HG03139 (cell line): ENCODE measurements around the gene CCDC92B.
"Not testable (repeated sequence)": the region's sequence is repeated elsewhere in the genome, so short reads cannot be mapped to it uniquely, and the experiment has no call there.

Experiments used
- ATAC-seq: cut with Tn5 transposase; IDR thresholded peaks from one replicate; pipeline ENCODE4 v1.9.1; 2021; ENCODE audit not compliant: unreplicated experiment

CCDC92B gene

DNA sequence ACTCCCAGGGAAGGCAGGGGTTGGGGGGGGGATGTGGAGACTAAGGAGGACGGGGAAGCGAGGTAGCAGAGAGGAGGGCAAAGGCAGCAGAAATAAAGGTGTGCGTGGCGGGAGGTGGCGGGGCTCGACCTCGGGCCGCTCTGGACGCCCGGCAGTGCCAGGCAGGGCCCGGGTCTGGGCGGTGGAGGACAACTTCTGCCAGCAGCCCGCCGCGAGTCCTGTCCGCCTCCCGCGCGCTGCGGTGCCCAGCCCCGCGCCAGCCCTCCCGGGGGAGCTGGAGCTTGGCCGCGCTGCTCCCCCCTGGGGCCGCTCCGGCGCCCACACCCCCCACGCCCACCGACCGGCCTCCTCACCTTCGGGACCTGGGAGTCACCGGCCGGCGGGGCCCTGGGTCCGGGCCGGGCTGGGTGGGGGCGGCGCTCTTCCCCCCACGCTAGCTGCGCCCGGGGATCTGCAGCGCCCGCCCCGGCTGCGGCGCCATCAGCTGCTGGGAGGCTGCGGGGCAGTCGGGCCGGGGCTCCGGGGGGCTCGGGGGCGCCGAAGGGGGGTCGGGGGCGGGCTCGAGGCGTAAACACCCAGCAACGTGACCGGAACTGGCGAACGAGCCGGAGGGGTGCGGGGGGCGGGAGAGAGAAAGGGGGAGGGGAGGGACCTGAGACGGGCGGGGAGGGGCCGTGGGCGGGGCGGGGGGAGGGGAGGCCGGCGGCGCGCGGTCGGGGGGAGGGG, at the start of gene CCDC92B:
TSS of gene CCDC92B (minus strand) at position 595 of the 726 bp plus-strand sequence. CDS start 14,507 bp downstream, outside the sequence.
- ATAC-seq = no peak

- no peak for ATAC-seq
Observed at GRCh38 chr17:2798678-2799077, 49.2 kb upstream of the CCDC92B start.

- ATAC-seq = no peak
Observed at GRCh38 chr17:2798188-2798587, 48.7 kb upstream of the CCDC92B start.

GRCh38 chr17:2797637-2798036, 48.2 kb upstream of the CCDC92B start:
- ATAC-seq = no peak

GRCh38 chr17:2797226-2797625, 47.8 kb upstream of the CCDC92B start:
- ATAC-seq = no peak

DNA sequence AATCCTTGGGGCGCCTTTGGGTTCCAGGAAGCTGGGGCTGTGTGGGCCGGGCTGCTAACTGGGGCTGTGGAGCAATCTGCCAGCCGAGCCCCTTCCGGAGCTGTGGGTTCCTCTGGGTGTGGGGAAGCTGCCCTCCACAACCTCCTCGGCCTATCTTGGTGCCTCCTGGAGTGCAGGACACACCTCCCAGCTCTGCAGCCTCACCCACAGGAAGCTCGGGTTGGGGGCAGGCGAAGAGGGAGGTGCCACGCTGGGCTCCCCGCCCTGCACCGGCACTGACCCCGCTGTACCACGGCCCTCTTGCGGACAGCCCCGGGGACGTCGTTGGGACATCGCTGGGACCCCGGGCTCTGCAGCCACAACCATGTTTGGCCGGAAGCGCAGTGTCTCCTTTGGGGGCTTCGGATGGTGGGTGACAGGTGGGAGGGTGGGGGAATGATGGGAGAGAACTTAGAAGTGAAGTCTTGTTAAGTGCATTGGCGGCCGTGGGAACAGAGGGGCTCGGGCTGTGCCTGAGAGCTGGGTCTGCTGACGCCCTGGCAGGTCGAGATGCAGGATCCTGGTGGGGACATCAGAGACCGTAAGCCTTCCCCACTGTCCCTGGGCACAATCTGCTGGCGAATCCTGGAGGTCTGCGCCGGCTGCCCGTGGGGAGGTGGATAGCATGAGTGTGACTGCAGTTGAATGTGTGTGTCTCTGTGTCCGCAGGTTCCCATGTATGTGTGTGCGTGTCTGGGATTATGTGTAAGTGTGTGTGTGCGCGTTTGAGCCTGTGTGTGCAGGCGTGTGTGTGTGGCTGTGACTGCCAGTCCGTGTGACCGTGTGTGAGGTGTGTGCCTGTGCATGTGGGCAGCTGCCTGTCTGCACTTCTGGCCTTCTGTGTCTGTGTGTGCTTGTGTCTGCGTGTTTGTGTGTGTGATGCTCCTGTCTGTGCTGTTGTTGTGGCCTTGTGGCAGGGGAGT, 47.0 kb upstream of the CCDC92B start, which contains the start of gene RAP1GAP2:
TSS of gene RAP1GAP2 (plus strand) at position 275 of the 962 bp plus-strand sequence. CDS start at position 365, 90 bp downstream.
- ATAC-seq = no peak

GRCh38 chr17:2795441-2796163, 46.1 kb upstream of the CCDC92B start:
- no peak for ATAC-seq

DNA sequence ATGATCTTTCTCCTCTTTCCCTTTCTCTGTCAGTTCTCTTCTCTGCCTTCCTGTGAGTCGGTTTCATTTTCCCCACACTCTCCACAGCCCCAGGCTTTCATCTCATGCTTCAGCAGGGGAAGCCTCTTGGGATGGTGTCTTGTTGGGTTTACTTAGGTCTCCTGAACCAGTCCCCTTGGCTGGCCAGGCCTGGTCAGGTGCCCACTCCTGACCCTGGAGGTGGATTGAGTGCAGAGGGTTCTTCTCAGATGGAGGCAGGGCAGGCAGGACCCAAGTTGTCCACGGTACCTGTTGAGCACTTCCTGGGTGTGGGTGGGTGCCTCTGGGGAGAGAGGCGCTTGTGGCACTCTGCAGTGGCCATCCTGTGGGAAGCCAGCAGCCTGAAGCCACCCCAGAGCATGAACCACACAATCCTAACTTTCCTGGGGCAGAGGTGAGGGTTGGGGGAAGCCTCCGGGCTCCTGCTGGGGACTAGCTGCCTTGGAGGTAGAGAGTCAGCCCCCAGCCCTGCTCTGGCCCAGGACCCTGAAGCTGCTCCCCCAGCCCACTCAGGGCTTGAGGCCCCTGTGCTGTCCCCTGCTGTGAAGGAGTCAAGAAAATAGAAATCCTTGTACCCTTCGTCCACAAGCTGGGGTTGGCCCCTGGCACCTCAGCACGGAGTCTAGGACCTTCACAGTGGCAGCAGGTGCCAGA, 44.8 kb upstream of the CCDC92B start:
- no peak for ATAC-seq

DNA sequence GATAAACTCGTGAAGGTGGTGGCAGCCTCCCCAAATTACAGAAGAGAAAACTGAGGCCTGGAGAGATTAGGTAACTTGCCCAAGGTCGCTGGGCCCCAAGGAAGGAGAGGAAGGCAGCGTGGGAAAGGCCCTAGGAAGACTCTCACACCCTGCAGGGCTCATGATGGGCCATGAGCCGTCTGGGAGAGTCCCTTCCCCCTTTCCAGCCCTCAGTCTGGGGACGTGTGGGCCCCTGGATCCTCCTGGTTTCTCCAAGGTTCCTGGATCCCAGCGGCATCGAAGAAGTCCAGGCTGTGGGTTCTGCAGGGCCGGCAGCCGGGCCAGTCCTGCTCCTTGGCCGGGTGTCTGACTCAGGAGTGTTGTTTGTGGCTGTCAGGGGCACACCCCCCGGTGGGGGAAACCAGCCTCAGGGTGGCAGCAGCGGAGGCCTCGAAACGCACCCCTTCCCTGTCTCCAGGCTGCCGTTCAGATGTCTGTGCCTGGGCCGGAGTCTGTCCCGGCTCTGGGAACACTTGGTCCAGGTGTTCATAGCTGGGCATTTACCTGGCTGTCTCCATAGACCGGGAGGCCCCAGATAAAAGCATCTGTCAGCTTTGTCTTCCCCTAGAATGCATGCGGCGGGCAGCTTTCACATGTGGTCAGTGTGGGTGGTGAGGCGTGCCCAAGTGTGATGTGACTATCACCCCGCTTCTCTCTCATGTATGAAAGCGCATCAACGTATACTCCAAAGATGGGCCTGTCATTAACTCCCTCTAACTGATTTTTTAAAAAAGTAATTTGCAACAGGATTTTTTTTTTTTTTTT, 43.1 kb upstream of the CCDC92B start:
- no peak for ATAC-seq

DNA sequence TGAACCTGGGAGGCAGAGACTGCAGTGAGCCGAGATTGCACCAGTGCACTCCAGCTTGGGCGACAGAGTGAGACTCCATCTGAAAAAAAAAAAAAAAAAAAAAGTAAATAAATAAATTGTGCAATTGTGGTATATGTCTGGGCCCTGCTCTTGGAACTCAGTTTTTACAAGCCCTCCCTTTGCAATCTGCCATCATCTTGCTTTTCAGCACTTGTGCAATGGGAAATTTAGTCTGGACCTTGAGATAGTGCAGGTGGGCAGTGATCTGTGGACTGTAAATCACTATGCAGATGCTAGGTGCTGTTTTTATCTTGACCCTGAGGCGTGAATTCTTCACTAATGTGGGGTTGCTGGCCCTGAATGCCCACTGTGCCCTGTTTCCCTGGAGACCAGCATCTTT, 40.2 kb upstream of the CCDC92B start:
- ATAC-seq = no peak

DNA sequence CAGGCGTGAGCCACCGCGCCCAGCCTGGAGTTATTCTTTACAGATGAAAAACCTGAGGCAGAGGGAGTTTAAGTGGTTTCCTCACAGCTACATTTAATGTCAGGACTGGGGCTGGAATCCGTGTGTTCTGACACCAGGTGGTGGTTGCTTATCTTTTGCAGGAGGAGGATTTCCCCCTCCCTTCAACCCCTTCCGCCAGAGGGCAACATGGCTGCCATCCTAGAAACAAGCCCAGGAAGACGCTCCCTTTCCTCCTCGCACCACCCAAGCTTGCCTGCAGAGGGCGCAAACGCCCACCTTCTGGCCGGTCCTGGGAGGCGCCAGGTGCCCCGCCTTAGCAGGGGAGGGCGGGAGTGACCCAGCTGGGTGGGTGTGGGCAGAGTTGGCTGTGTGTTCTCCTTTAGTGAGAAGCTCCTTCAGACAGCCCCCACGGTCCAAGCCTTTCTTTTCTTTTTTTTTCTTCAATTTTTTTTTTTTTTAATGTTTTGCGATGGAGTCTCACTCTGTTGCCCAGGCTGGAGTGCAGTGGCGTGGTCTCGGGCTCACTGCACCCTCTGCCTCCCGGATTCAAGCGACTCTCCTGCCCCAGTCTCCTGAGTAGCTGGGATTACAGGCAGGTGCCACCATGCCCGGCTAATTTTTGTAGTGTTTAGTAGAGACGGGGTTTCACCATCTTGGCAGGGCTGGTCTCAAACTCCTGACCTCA, 36.9 kb upstream of the CCDC92B start:
- ATAC-seq = peak; percentile 82

DNA sequence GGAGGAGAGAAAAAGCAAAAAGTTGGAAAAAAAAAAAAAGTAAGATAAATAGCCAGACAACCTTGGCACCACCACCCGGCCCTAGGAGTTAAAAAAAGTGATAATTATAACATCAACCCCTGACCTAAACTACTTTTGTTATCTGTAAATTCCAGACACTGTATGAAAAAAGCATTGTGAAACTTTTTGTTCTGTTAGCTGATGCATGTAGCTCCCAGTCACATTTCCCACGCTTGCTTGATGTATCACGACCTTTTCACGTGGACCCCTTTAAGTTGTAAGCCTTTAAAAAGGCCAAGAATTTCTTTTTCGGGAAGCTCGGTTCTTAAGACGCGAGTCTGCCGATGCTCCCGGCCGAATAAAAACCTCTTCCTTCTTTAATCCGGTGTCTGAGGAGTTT, 35.9 kb upstream of the CCDC92B start:
- not testable (repeated sequence) for ATAC-seq

DNA sequence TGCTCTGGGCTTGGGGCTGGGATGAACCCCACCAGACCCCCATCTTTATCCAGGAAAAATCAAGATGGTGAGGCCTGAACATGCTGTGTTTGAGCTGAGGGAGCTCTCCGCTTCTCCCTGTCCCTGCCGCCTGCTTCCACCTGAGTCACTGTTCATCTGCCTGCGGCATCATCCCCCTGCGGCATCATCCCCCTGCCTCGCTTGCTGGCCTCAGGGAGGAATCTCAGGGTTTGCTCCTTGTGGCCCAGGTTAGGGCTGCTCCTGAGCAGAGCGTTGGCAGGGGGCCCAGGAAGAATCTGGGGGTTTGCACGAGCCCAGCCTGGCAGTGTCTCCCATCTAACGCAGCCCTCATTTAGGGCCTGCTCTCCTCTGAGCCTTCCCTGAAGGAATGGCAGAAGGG, 35.4 kb upstream of the CCDC92B start:
- ATAC-seq = no peak

GRCh38 chr17:2783310-2784030, 34.0 kb upstream of the CCDC92B start:
- ATAC-seq = no peak

DNA sequence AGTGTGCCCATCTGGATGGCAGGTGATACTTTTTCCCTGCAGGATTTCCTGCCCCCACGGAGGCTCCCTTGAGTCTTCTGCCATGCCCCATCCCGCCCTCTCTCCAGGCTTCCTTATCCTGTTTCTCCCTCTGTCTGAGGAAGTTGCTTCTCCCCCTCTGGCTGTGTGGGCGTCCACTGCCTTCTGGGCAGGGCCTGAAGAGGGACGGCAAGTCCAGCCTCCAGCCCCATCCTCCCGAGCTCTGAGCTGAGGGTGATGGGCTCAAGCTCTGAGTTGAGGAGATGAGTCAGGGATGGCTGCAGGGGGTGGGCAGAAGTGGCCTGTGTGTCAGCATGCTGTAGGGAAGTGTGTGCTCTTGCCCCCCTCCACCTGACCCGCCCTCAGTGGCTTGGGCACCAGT, 32.6 kb upstream of the CCDC92B start:
- ATAC-seq = no peak

DNA sequence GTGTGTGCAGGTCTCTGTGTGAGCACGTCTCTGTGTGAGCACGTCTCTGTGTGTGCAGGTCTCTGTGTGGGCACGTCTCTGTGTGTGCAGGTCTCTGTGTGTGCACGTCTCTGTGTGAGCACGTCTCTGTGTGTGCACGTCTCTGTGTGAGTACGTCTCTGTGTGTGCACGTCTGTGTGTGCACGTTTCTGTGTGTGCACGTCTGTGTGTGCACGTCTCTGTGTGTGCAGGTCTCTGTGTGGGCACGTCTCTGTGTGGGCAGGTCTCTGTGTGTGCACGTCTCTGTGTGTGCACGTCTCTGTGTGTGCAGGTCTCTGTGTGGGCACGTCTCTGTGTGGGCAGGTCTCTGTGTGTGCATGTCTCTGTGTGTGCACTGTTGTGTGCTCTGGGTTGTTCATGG, 32.1 kb upstream of the CCDC92B start:
- ATAC-seq = not testable (repeated sequence)

DNA sequence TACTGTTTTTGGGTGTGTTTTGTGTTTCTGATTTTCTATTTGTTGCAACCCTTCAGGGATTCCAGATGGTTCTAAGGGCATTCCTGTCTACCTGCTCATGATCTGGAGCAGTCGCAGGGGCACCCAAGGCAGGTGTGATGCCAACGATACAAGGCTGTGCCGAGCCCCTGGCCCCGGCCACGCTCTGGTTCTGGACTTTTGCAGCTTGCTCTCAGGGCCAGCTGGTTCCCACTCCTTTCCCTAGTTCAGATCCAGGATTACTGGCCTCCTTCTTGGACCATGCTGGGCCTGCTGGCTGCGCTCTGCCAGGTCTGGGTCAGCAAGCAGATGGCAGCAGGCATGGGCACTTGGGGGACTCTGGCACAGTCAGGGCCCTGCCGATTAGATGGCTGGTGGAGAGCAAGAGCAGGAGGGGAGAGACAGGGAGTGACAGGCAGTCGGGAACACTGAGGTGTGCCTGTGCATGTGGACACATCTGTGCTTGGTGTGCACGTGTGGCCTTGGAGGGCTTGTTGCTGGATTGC, 31.5 kb upstream of the CCDC92B start:
- no peak for ATAC-seq

DNA sequence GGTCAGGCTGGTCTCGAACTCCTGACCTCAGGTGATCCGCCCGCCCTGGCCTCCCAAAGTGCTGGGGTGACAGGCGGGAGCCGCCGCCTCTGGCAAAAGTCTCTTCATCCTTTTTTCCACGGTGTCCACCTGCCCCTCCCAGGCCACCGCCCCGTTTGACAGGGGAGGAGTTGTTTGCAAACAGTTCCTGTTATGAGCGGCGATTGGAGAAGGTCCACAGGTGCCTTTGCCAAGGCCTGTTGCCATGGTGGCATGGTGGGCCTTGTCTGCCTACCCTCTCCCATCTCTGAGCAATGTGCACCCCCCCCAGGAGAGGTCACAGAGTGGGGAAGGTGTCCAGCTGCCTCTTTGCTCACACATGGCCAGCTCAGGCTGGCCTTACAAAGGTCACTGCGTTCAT, 30.8 kb upstream of the CCDC92B start:
- ATAC-seq = no peak
